ENCODE results near the gene SPTBN4.

- TF ChIP-seq YY1 (IDR thresholded peaks at IDR 0.05; ENCODE audit: low read depth) (no peak), FOXJ3 (CRISPR knock-in tag; IDR thresholded peaks at IDR 0.05) (no peak), CTCF (IDR thresholded peaks at IDR 0.05) (no peak), SMC3 (IDR thresholded peaks at IDR 0.05; ENCODE audit: low read depth, low read length) (no peak), EP300 (IDR thresholded peaks at IDR 0.05; ENCODE audit: borderline replicate concordance in 1 of 2, low read depth in 1 of 2, low read length in 1 of 2) (no peak), NRF1 (IDR thresholded peaks at IDR 0.05; ENCODE audit: low read depth, low read length) (no peak), FOSL2 (IDR thresholded peaks at IDR 0.05; ENCODE audit: borderline replicate concordance, low read depth) (no peak), USF1 (IDR thresholded peaks at IDR 0.05; ENCODE audit: borderline replicate concordance, low read depth) (no peak), POLR2AphosphoS5 (IDR thresholded peaks at IDR 0.05; ENCODE audit: low read depth, low read length) (no peak)
These were observed 6.6 kb upstream of the SPTBN4 start for GRCh38 chr19:40460185-40460584.
